Measurements from ENCODE around the gene ICAM5.

DNA sequence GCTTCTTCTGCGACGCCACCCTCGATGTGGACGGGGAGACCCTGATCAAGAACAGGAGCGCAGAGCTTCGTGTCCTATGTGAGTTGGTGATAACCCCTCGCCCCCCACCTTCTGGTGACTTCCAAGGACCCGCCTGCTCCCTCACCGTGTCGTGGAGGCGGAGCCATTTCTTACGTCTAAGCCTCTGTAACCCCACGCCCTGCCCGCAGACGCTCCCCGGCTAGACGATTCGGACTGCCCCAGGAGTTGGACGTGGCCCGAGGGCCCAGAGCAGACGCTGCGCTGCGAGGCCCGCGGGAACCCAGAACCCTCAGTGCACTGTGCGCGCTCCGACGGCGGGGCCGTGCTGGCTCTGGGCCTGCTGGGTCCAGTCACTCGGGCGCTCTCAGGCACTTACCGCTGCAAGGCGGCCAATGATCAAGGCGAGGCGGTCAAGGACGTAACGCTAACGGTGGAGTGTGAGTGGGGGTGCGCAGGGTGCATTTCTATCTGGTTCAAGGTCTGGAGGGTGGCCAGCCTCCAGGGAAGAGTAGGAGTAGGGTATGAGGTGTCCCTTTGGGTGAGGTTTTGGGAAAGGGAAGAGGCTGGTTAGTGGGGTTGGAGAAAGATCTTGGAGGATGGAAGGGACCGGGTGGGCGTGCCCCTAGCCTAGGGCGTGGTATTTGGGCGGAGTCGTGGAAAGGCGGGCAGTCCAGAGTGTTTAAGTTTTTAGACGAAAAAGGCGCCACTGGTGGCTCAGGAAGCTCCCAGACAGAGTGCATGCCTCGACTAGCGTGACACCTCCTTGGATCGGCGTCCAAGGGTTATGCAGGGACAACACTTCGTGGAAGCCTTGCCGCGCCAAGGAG lies 3.3 kb downstream of the ICAM5 start:
- TF ChIP-seq, protein P1, sequence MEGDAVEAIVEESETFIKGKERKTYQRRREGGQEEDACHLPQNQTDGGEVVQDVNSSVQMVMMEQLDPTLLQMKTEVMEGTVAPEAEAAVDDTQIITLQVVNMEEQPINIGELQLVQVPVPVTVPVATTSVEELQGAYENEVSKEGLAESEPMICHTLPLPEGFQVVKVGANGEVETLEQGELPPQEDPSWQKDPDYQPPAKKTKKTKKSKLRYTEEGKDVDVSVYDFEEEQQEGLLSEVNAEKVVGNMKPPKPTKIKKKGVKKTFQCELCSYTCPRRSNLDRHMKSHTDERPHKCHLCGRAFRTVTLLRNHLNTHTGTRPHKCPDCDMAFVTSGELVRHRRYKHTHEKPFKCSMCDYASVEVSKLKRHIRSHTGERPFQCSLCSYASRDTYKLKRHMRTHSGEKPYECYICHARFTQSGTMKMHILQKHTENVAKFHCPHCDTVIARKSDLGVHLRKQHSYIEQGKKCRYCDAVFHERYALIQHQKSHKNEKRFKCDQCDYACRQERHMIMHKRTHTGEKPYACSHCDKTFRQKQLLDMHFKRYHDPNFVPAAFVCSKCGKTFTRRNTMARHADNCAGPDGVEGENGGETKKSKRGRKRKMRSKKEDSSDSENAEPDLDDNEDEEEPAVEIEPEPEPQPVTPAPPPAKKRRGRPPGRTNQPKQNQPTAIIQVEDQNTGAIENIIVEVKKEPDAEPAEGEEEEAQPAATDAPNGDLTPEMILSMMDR (conservative IDR thresholded peaks at IDR 0.05), result no peak
- TF ChIP-seq EZH2 (IDR thresholded peaks at IDR 0.05; ENCODE audit: low read depth), result no peak

Measured in PC-9 (cell line).